Activated CD4-positive, alpha-beta T cell treated with anti-CD3 and anti-CD28 coated beads, Interleukin-2, amount 10 ng/mL, durations not matched to agents 7 days and 5 days (primary cell): ENCODE results near the gene SNAI1. TPM values are rescaled to one million over a fixed set of nuclear protein-coding genes. Genes with fewer than 3 reads are reported as not detected.
A peak's percentile ranks its signal among the peaks of the same experiment; 100 is the strongest.

Experiments used
- CTCF ChIA-PET: fragments of 350-600 bp; sonication (Branson Sonifier 250); formaldehyde crosslinking; loops from one replicate; lab custom pipeline; 2021; ENCODE audit warnings: antibody characterized with exemption; lab: Charles Lee
- POLR2A ChIA-PET: fragments of 350-600 bp; sonication (Branson Sonifier 250); formaldehyde crosslinking; loops from one replicate; lab custom pipeline; 2021; ENCODE audit warnings: antibody characterized with exemption; lab: Charles Lee
- DNase-seq: peaks from one replicate; pipeline ENCODE4 v3.0.0-alpha.2; 2020
- H3K27ac Mint-ChIP-seq: one replicate; pipeline ENCODE4 v1.8.0; 2021; ENCODE audit warnings: mild to moderate bottlenecking, moderate library complexity, mixed read lengths
- H3K27me3 Mint-ChIP-seq: one replicate; pipeline ENCODE4 v1.8.0; 2021; ENCODE audit warnings: mixed read lengths
- H3K36me3 Mint-ChIP-seq: one replicate; pipeline ENCODE4 v1.8.0; 2021; ENCODE audit warnings: low read depth, mixed read lengths
- H3K4me1 Mint-ChIP-seq: one replicate; pipeline ENCODE4 v1.8.0; 2021; ENCODE audit warnings: mixed read lengths
- H3K4me3 Mint-ChIP-seq: one replicate; pipeline ENCODE4 v1.8.0; 2021; ENCODE audit warnings: mild to moderate bottlenecking, moderate library complexity, mixed read lengths
- H3K9me3 Mint-ChIP-seq: one replicate; pipeline ENCODE4 v1.8.0; 2021; ENCODE audit warnings: mixed read lengths
- total RNA-seq, 2 experiments: library from RNA; stranded (reverse); gene quantifications; one replicate each; pipeline ENCODE4 v1.2.3, GENCODE V29; 2021

Gene SNAI1
- under 1 TPM in 1 of 2 experiments, not detected in 1; 0.15 TPM for total RNA-seq

DNA sequence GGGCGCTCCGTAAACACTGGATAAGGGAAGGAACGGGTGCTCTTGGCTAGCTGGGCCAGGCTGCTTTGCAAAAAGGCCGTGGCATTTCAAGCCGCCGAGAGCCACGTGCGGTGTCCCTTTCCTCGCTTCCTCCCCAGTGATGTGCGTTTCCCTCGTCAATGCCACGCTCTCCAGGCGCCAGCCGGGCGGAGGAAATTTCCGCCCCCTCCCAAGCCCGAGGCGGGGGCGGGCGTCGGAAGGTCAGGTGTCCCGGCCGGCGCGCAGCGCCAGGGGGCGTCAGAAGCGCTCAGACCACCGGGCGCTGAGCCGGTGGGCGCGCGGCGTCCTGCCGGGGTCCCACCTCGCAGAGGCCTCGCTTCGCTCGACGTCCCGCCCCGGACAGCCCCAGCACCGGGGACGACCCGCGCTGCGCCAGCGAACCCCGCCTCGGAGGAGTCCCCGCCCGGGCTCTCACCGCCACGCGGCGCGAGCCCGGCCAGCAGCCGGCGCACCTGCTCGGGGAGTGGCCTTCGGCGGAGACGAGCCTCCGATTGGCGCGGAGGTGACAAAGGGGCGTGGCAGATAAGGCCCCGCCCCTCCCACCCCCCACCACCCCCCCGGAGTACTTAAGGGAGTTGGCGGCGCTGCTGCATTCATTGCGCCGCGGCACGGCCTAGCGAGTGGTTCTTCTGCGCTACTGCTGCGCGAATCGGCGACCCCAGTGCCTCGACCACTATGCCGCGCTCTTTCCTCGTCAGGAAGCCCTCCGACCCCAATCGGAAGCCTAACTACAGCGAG lies at the start of gene SNAI1:
Gene SNAI1, plus strand, starts transcription at position 635 of the 777 bp plus-strand sequence. Its CDS starts 80 bp downstream, at position 715.
- ChIA-PET CTCF (interaction anchor here (1.5 to 12.1 kb wide), 2 partner anchors 30 to 90 kb away, joined by 3 to 148 read pairs; no protein-coding TSS in a partner anchor), POLR2A (interaction anchor here (1.2 kb wide), 1 partner anchor 89 kb away, joined by 3 read pairs; no protein-coding TSS in a partner anchor)
- Mint-ChIP-seq H3K36me3 (no peaks in the 10 kb centered on the region), H3K4me3 (peak within 1 kb of the TSS; percentile 56), H3K9me3 (no peaks in the 10 kb centered on the region), H3K27me3 (peaks cover 21% of the 10 kb centered on the region), H3K4me1 (peaks cover 24% of the 10 kb centered on the region), H3K27ac (peak within 1 kb of the TSS; percentile 60)
- DNase-seq = peak; percentile 87

DNA sequence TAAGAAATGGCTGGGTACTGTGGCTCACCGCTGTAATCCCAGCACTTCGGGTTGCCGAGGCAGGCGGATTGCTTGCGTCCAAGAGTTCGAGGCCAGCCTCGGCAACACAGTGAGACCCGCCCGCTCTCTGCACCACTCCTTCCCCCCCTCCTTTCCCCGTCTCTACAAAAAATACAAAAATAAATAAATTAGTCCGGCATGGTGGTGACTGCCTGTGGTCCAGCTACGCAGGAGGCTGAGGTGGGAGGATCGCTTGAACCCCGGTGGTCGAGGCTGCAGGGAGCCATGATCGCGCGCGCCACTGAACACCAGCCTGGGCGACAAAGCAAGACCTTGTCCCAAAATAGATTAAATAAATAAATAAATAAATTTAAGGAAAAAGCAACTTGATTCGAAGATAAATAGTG lies 47.0 kb upstream of the SNAI1 start:
- POLR2A ChIA-PET = interaction anchor here (0.6 kb wide), 3 partner anchors 84 to 180 kb away, joined by 3 read pairs; no protein-coding TSS in a partner anchor
- H3K27me3 Mint-ChIP-seq = no peaks in the 10 kb centered on the region
- no peak for DNase-seq
- peak overlapping the region; percentile 81 for H3K27ac Mint-ChIP-seq
- peaks cover 46% of the 10 kb centered on the region for H3K4me1 Mint-ChIP-seq
- H3K4me3 Mint-ChIP-seq = peak overlapping the region; percentile 95
- H3K36me3 Mint-ChIP-seq = peaks cover 19% of the 10 kb centered on the region
- CTCF ChIA-PET = interaction anchor here (0.7 to 2.4 kb wide), 5 partner anchors 17 to 984 kb away, joined by 3 to 7 read pairs (median 4); no protein-coding TSS in a partner anchor
- no peaks in the 10 kb centered on the region for H3K9me3 Mint-ChIP-seq

DNA sequence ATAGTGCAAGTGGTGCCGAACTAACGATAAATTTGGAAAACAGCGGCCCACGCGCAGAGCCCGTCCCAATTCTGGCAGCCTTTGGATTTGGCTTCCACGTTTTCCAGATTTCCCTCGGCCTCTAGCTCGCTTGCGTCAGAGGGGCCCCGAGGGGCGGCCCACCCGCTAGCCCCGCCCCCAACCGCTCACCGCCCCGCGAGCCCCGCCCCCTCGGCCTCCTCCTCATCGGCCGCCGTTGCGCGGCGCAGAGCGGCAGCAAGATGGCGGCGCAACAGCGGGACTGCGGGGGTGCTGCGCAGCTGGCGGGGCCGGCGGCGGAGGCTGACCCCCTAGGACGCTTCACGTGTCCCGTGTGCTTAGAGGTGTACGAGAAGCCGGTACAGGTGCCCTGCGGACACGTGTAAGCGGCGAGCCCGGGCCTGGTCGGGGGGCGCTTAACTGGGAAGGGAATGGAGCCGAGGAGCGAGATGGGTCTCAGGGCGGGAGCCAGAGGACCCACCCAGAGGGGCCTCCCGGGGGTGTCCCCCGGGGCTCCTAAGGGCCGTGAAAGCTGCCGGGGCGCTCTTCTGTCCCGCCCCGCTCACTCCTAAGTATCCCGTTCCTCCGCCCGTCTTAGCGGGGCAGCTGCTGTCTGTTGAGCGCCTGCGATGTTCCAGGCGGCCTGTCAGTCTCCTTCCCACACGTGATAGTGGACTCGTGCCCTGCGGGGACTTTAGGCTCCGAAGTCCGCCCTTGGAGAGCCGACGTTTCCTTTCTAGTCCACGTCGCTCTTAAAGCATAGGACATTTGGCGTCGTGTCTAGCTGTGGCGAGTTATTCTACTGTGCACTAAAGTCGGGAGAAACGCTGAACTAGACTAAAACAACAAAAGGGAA lies 46.4 kb upstream of the SNAI1 start, which contains the start of gene RNF114:
Gene RNF114, plus strand, starts transcription at position 245 of the 874 bp plus-strand sequence. Its CDS starts 16 bp downstream, at position 261.
- Mint-ChIP-seq H3K36me3 (peaks cover 25% of the 10 kb centered on the region), H3K27ac (peak within 1 kb of the TSS; percentile 94), H3K9me3 (no peaks in the 10 kb centered on the region), H3K4me3 (peak within 1 kb of the TSS; percentile 95), H3K27me3 (no peaks in the 10 kb centered on the region), H3K4me1 (peaks cover 51% of the 10 kb centered on the region)
- POLR2A ChIA-PET = interaction anchor here (0.6 kb wide), 1 partner anchor 85 kb away, joined by 3 read pairs; no protein-coding TSS in a partner anchor
- DNase-seq = peak; percentile 90
- CTCF ChIA-PET = interaction anchor here (0.6 to 2.4 kb wide), 5 partner anchors 16 to 394 kb away, joined by 3 to 7 read pairs (median 4); no protein-coding TSS in a partner anchor

- DNase-seq = no peak
- peaks cover 53% of the 10 kb centered on the region for H3K4me1 Mint-ChIP-seq
- H3K27ac Mint-ChIP-seq = peak overlapping the region; percentile 94
- POLR2A ChIA-PET = no interaction called here
- H3K9me3 Mint-ChIP-seq = no peaks in the 10 kb centered on the region
- H3K4me3 Mint-ChIP-seq = peak overlapping the region; percentile 95
- no peaks in the 10 kb centered on the region for H3K27me3 Mint-ChIP-seq
- peaks cover 26% of the 10 kb centered on the region for H3K36me3 Mint-ChIP-seq
- CTCF ChIA-PET = interaction anchor here (0.6 to 2.4 kb wide), 5 partner anchors 15 to 333 kb away, joined by 3 to 7 read pairs (median 5); no protein-coding TSS in a partner anchor
Observed at GRCh38 chr20:49937027-49937929, 45.5 kb upstream of the SNAI1 start.

DNA sequence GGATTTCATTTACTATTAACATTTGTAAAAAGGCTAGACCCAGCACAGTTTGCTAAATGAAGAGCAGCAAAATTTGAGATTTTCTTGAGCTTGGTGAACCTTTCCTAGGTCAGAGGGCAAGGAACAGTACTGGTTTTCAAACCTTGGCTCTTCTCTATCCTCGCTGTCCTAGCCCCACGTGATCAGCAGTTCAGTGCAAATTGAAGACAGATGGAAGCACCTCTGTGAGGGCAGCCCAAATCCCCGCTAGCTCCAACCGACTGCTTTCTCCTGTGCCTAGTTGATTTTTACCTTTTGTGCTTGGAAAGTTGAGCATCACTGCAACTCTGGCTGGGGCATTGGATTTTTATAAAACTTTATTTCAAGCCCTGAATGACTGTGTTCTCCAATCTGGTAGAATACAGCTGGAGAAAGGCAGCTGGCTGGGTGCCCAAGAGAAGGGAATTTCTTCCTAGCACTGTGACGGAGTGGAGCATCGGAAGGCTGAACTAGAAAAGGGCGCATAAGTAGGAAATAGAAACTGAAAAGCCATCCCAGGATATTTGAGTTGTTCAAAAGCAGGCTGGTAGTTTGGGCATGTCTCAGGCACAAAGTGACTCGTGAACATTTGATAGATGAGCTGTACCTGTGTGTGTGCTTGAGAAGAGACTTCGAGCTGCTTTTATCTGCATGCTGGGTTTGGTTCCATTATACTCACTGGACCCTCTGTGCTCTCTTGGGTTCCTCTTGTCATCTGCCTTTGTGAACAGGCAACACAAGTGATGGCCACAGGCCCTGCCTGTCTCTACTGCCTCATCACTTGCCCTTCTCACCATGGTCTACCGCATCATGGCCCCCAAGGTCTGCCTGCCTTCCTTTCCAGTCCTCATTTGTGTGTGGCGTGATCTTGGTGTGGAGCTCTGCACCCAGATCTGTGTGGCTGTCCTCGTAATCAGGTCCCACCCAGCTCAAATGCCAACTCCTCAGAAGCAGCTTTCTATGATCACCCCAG lies 44.3 kb upstream of the SNAI1 start:
- POLR2A ChIA-PET = no interaction called here
- CTCF ChIA-PET = interaction anchor here (0.8 to 1.5 kb wide), 2 partner anchors 41 to 133 kb away, joined by 3 to 6 read pairs; no protein-coding TSS in a partner anchor
- Mint-ChIP-seq H3K9me3 (no peaks in the 10 kb centered on the region), H3K36me3 (peaks cover 31% of the 10 kb centered on the region), H3K27ac (no peak overlapping the region), H3K27me3 (no peaks in the 10 kb centered on the region), H3K4me1 (peaks cover 53% of the 10 kb centered on the region), H3K4me3 (peak overlapping the region; percentile 95)
- no peak for DNase-seq

DNA sequence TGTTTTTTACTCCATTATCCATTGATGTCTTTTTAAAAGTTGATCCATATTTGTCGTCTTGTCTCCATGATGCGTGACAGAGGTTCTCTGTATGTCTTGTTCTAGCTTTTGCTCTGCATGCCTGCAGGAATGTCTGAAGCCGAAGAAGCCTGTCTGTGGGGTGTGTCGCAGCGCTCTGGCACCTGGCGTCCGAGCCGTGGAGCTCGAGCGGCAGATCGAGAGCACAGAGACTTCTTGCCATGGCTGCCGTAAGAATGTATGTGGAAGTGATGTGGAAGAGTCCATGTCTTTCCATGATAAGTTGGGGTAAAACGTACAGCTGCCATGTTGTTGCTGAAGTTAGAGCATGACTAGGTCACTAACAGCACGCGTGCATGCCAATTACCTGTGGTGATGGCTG lies 41.3 kb upstream of the SNAI1 start:
- H3K4me1 Mint-ChIP-seq = peaks cover 37% of the 10 kb centered on the region
- no peaks in the 10 kb centered on the region for H3K27me3 Mint-ChIP-seq
- no peak overlapping the region for H3K27ac Mint-ChIP-seq
- peaks cover 45% of the 10 kb centered on the region for H3K36me3 Mint-ChIP-seq
- no peak overlapping the region for H3K4me3 Mint-ChIP-seq
- no peaks in the 10 kb centered on the region for H3K9me3 Mint-ChIP-seq
- ChIA-PET POLR2A (no interaction called here), CTCF (interaction anchor here (1.0 kb wide), 1 partner anchor 28 kb away, joined by 3 read pairs; no protein-coding TSS in a partner anchor)
- no peak for DNase-seq

- Mint-ChIP-seq H3K27me3 (no peaks in the 10 kb centered on the region), H3K4me1 (peaks cover 36% of the 10 kb centered on the region), H3K36me3 (peaks cover 49% of the 10 kb centered on the region), H3K27ac (no peak overlapping the region), H3K4me3 (no peak overlapping the region), H3K9me3 (no peaks in the 10 kb centered on the region)
- DNase-seq = no peak
- ChIA-PET CTCF (no interaction called here), POLR2A (no interaction called here)
Observed at GRCh38 chr20:49942303-49942702, 40.5 kb upstream of the SNAI1 start.

- Mint-ChIP-seq H3K4me1 (peaks cover 30% of the 10 kb centered on the region), H3K36me3 (peaks cover 53% of the 10 kb centered on the region), H3K27ac (no peak overlapping the region), H3K4me3 (no peak overlapping the region), H3K27me3 (no peaks in the 10 kb centered on the region), H3K9me3 (no peaks in the 10 kb centered on the region)
- DNase-seq = no peak
- ChIA-PET POLR2A (no interaction called here), CTCF (interaction anchor here (0.9 kb wide), 1 partner anchor 128 kb away, joined by 3 read pairs; no protein-coding TSS in a partner anchor)
Observed at GRCh38 chr20:49942942-49943341, 39.8 kb upstream of the SNAI1 start.

DNA sequence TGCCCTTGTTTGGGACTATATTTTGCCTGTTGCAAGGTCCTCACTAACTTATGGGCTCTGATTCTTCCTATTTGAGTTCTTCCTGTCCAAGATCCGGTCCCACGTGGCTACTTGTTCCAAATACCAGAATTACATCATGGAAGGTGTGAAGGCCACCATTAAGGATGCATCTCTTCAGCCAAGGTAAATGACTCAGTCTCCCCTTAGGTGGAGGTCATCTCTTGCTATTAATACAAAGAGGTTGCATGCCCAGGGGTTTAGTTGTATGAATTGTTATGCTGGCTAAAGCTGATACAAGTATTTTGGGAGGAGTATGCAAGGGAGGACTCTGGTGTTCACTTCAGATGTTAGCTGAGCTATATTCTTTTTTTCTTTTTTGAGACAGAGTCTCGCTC lies 37.5 kb upstream of the SNAI1 start:
- H3K27me3 Mint-ChIP-seq = no peaks in the 10 kb centered on the region
- POLR2A ChIA-PET = no interaction called here
- no peaks in the 10 kb centered on the region for H3K9me3 Mint-ChIP-seq
- H3K4me1 Mint-ChIP-seq = peaks cover 15% of the 10 kb centered on the region
- CTCF ChIA-PET = interaction anchor here (0.6 to 0.9 kb wide), 3 partner anchors 132 to 402 kb away, joined by 3 to 4 read pairs (median 3); no protein-coding TSS in a partner anchor
- DNase-seq = no peak
- H3K27ac Mint-ChIP-seq = no peak overlapping the region
- peaks cover 55% of the 10 kb centered on the region for H3K36me3 Mint-ChIP-seq
- no peak overlapping the region for H3K4me3 Mint-ChIP-seq

- H3K36me3 Mint-ChIP-seq = peaks cover 58% of the 10 kb centered on the region
- no peaks in the 10 kb centered on the region for H3K27me3 Mint-ChIP-seq
- POLR2A ChIA-PET = no interaction called here
- H3K4me1 Mint-ChIP-seq = peaks cover 14% of the 10 kb centered on the region
- no peak overlapping the region for H3K27ac Mint-ChIP-seq
- CTCF ChIA-PET = interaction anchor here (0.7 to 1.6 kb wide), 5 partner anchors 19 to 131 kb away, joined by 3 to 4 read pairs (median 3); no protein-coding TSS in a partner anchor
- no peak for DNase-seq
- H3K4me3 Mint-ChIP-seq = no peak overlapping the region
- H3K9me3 Mint-ChIP-seq = no peaks in the 10 kb centered on the region
Observed at GRCh38 chr20:49945701-49946477, 36.9 kb upstream of the SNAI1 start.
